Measurements from ENCODE around the gene GNA14.
A peak's percentile ranks its signal among the peaks of the same experiment; 100 is the strongest.

The GNA14 gene

DNA sequence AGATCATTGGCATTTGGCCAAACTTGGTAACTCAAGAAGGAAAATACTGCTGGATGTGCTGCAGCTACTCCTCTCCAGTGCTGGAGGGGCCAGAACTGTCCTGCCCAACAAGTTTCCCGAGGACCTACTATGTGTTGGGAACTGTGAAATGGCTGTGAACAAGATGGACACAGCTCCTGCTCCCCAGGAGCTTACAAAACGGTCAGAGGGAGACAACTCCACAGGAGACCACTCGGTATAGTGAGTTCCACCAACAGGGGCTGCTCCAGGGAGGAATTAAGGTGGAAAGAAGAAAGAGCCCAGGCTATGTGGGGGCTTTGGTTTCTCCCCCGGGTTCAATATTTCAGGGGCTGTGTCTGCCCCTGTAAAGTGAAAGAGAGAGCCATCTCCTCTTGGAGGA is 78.8 kb downstream of the GNA14 start:
- Histone ChIP-seq H3K4me2 (ENCODE audit: low read length) (no peak overlapping the region), H3K36me3 (replicated peaks; ENCODE audit: low read depth, low read length) (no peaks in the 10 kb centered on the region), H3K79me2 (ENCODE audit: low read length) (no peaks in the 10 kb centered on the region), H3K4me3 (ENCODE audit: low read length) (no peak overlapping the region), H3K27me3 (ENCODE audit: low read depth, low read length) (peaks cover 10% of the 10 kb centered on the region), H4K20me1 (ENCODE audit: insufficient read depth, low read length) (no peaks in the 10 kb centered on the region), H3K4me1 (ENCODE audit: low read length) (0 out of 2 replicates have a peak, but pooled peaks cover 3% of the 10 kb centered on the region), H3K27ac (ENCODE audit: low read length) (no peak overlapping the region), H3K9ac (ENCODE audit: low read length) (no peak overlapping the region), H3K9me3 (ENCODE audit: insufficient read depth, low read length) (no peaks in the 10 kb centered on the region), H2AFZ (ENCODE audit: low read depth, low read length) (no peak overlapping the region)
- no peak for TF ChIP-seq EZH2phosphoT487 (IDR thresholded peaks at IDR 0.05; ENCODE audit: low read depth)
- TF ChIP-seq, protein P1, sequence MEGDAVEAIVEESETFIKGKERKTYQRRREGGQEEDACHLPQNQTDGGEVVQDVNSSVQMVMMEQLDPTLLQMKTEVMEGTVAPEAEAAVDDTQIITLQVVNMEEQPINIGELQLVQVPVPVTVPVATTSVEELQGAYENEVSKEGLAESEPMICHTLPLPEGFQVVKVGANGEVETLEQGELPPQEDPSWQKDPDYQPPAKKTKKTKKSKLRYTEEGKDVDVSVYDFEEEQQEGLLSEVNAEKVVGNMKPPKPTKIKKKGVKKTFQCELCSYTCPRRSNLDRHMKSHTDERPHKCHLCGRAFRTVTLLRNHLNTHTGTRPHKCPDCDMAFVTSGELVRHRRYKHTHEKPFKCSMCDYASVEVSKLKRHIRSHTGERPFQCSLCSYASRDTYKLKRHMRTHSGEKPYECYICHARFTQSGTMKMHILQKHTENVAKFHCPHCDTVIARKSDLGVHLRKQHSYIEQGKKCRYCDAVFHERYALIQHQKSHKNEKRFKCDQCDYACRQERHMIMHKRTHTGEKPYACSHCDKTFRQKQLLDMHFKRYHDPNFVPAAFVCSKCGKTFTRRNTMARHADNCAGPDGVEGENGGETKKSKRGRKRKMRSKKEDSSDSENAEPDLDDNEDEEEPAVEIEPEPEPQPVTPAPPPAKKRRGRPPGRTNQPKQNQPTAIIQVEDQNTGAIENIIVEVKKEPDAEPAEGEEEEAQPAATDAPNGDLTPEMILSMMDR (IDR thresholded peaks at IDR 0.05; ENCODE audit: low read depth, low read length): no peak

DNA sequence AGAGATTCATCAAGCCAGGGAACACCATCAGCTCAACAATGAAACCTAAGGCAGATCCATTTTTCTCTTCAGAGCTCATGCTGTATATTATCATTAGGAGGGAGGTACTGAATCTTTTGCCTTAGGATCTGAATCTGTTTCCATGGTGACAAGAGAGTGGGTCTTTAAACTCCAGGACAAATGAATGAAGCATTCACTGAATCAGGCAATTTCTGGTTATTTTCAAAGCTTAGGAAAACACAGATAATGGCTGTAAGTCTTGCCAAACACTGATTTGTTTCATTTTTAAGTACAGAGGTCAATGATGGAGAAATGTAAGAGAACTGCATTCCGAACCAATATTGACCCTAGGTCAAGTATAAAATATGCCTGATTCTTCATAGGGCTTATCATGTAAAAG is 84.9 kb downstream of the GNA14 start:
- TF ChIP-seq, protein P1 (IDR thresholded peaks at IDR 0.05; ENCODE audit: low read depth, low read length): no peak
- no peak for TF ChIP-seq EZH2phosphoT487 (IDR thresholded peaks at IDR 0.05; ENCODE audit: low read depth)
- Histone ChIP-seq H3K4me2 (ENCODE audit: low read length) (peak overlapping the region; percentile 67), H4K20me1 (ENCODE audit: insufficient read depth, low read length) (no peaks in the 10 kb centered on the region), H3K27ac (ENCODE audit: low read length) (peak overlapping the region; percentile 77; the same call in 1 of the 2 replicates), H3K9ac (ENCODE audit: low read length) (no peak overlapping the region), H3K4me1 (ENCODE audit: low read length) (peaks cover 35% of the 10 kb centered on the region), H3K27me3 (ENCODE audit: low read depth, low read length) (no peaks in the 10 kb centered on the region), H3K79me2 (ENCODE audit: low read length) (no peaks in the 10 kb centered on the region), H3K4me3 (ENCODE audit: low read length) (0 out of 2 replicates have a peak overlapping the region, but pooled peaks have one; percentile 12), H2AFZ (ENCODE audit: low read depth, low read length) (no peak overlapping the region), H3K36me3 (replicated peaks; ENCODE audit: low read depth, low read length) (no peaks in the 10 kb centered on the region), H3K9me3 (ENCODE audit: insufficient read depth, low read length) (0 out of 2 replicates have a peak, but pooled peaks cover 2% of the 10 kb centered on the region)

DNA sequence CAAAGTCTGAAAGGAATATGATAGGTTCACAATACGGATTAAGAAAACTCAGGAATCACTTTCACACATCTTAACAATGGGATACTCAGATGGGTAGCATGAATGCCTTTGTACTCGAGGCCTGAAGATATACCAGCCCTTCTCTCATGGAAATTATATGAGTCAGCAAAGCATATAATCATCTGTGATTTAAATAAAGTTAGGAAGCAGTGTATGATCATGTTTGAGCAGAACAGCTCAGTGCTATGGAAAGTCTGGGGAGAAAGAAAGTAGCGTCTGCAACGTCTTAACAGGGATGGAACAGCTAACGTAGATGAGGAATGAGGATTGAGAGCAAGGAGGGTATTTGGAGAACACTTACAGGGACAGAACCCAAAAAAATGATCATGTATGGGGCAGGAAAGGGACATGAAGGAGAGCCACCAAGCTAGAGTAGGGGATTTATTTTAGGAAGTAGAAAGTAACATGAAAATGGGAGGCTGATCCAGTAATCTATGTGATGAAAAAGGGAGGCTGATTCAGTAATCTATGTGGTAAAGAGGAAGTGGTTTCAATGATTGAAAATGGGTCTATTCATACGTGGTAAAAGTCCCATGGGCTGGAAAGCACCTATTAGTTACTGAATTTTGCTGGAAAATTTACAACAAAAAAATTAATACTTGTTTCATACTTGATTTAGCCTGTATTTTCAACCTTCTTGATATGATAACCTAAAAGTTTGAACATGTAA is 85.9 kb downstream of the GNA14 start:
- TF ChIP-seq, protein P1 (IDR thresholded peaks at IDR 0.05; ENCODE audit: low read depth, low read length): no peak
- no peak for TF ChIP-seq EZH2phosphoT487 (IDR thresholded peaks at IDR 0.05; ENCODE audit: low read depth)
- no peaks in the 10 kb centered on the region for H4K20me1 ChIP-seq (ENCODE audit: insufficient read depth, low read length)
- H3K9me3 ChIP-seq (ENCODE audit: insufficient read depth, low read length): 0 out of 2 replicates have a peak, but pooled peaks cover 2% of the 10 kb centered on the region
- H3K79me2 ChIP-seq (ENCODE audit: low read length): no peaks in the 10 kb centered on the region
- H3K27ac ChIP-seq (ENCODE audit: low read length): peak overlapping the region; percentile 77
- no peaks in the 10 kb centered on the region for H3K36me3 ChIP-seq (replicated peaks; ENCODE audit: low read depth, low read length)
- H3K4me2 ChIP-seq (ENCODE audit: low read length): peak overlapping the region; percentile 67
- no peak overlapping the region for H2AFZ ChIP-seq (ENCODE audit: low read depth, low read length)
- peak overlapping the region; percentile 50 for H3K4me3 ChIP-seq (ENCODE audit: low read length)
- no peaks in the 10 kb centered on the region for H3K27me3 ChIP-seq (ENCODE audit: low read depth, low read length)
- peaks cover 36% of the 10 kb centered on the region for H3K4me1 ChIP-seq (ENCODE audit: low read length)
- H3K9ac ChIP-seq (ENCODE audit: low read length): peak overlapping the region; percentile 12; the same call in 1 of the 2 replicates

DNA sequence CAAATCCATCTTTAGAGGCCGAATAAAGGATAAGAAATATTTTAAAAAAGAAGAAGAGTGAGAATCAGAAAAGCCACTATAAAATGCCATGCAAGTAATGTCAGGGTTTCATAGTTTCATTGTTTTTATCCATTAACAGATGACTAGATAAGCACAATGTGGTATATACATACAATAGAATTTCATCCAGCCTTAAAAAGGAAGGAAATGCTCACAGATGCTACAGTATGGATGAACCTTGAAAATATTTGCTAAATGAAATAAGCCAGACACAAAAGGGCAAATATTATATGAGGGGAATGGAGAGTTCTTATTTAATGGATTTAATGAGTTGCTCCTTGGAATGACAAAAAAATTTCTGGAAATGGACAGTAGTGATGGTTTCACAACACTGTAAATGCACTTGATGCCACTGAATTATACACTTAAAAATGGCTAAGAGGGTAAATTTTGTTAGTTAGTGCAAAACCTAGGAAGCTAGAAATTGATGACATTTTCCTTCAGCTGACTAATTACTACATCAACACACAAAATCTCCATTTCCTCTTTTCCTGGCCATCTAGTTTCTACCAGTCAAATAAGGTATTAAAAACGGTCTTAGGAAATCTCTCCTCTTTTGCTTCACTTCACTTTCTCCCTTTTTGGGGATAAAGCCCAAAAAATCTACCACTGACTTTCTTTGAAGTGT is 86.6 kb downstream of the GNA14 start:
- Histone ChIP-seq H3K4me2 (ENCODE audit: low read length) (peak overlapping the region; percentile 67), H3K4me1 (ENCODE audit: low read length) (peaks cover 38% of the 10 kb centered on the region), H4K20me1 (ENCODE audit: insufficient read depth, low read length) (no peaks in the 10 kb centered on the region), H3K27me3 (ENCODE audit: low read depth, low read length) (no peaks in the 10 kb centered on the region), H3K27ac (ENCODE audit: low read length) (peak overlapping the region; percentile 77), H3K36me3 (replicated peaks; ENCODE audit: low read depth, low read length) (no peaks in the 10 kb centered on the region), H2AFZ (ENCODE audit: low read depth, low read length) (no peak overlapping the region), H3K4me3 (ENCODE audit: low read length) (peak overlapping the region; percentile 50), H3K9me3 (ENCODE audit: insufficient read depth, low read length) (0 out of 2 replicates have a peak, but pooled peaks cover 2% of the 10 kb centered on the region), H3K79me2 (ENCODE audit: low read length) (no peaks in the 10 kb centered on the region), H3K9ac (ENCODE audit: low read length) (no peak overlapping the region; the same call in 1 of the 2 replicates)
- TF ChIP-seq EZH2phosphoT487 (IDR thresholded peaks at IDR 0.05; ENCODE audit: low read depth): no peak
- TF ChIP-seq, protein P1 (IDR thresholded peaks at IDR 0.05; ENCODE audit: low read depth, low read length): no peak
